DOHH2 (cell line): ENCODE measurements around the gene UAP1L1.

ENCODE experiments used
- CTCF ChIP-seq: fragments of 200-600 bp; sonication (generic); IDR thresholded peaks from one replicate; pipeline ENCODE4 v1.5.1; 2014; ENCODE audit warnings: antibody characterized with exemption, mild to moderate bottlenecking, low read depth, low read length; ENCODE audit not compliant: poor library complexity, severe bottlenecking
- EZH2phosphoT487 ChIP-seq: fragments of 200-600 bp; sonication (generic); IDR thresholded peaks from 2 replicates; pipeline ENCODE4 v1.6.1; 2017; ENCODE audit warnings: borderline replicate concordance, mild to moderate bottlenecking, antibody characterized with exemption, low read length, moderate library complexity, mixed read lengths

GRCh38 chr9:137088121-137088520, 10.8 kb downstream of the UAP1L1 start:
- TF ChIP-seq CTCF: no peak
- TF ChIP-seq EZH2phosphoT487: no peak
